ENCODE data around the gene BTBD16. TPM values are rescaled to one million over a fixed set of nuclear protein-coding genes. Genes with fewer than 3 reads are reported as not detected.

BTBD16 gene
- total and polyA plus RNA-seq, 10 of the 15 experiments (the other 5 are each of a cell fraction or from before 2014, with no cell fraction given) = 0.11 TPM; not detected in 9

DNA sequence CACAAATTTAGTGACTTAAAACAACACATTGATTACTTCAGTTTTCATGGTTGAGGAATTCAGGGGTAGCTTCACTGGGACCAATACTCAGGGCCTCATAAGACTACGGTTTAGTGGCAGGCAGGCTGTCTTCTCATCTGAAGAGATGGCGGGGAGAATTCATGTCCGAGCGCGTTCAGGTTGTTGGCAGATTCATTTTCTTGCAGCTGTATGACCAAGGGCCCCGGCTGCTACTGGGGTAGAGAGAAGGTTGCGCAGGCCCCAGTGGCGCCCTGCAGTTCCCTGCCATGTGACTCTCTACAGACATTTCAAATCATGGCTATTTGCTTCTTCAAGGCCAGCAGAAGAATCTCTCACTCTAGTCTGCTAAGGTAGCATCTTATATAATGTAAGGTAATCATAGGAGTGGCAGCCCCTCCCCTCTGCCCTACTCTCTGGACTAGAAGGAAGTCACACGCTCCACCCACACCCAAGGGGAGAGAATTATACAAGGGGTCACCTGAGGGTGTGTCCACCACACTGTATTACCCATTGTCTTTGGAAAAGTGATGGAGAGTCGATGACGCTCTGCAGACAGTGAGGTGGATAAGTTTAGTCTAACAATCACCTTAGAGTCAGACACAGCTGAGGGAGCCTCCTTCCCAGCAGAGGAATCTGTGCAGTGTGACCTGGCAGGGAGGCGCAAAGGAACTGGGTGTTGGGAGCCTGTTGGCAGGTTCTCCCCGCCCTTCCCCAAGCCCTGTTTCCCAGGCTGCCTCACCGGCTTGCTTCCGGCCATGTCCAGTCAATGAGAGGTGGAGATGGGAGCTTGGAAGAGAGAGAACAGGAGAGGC lies 67.7 kb downstream of the BTBD16 start (continued):
- no peak for TF ChIP-seq HDAC6 (IDR thresholded peaks at IDR 0.05; ENCODE audit: unreplicated experiment)
- no peak for TF ChIP-seq NR2F1 (conservative IDR thresholded peaks at IDR 0.05)
- no peak for TF ChIP-seq BMI1 (IDR thresholded peaks at IDR 0.05; ENCODE audit: borderline replicate concordance)
- TF ChIP-seq RAD21 (IDR thresholded peaks at IDR 0.05; ENCODE audit: insufficient read depth, low read depth, low read length) = no peak
- TF ChIP-seq SMARCA5 (IDR thresholded peaks at IDR 0.05) = no peak
- TF ChIP-seq, protein P1, sequence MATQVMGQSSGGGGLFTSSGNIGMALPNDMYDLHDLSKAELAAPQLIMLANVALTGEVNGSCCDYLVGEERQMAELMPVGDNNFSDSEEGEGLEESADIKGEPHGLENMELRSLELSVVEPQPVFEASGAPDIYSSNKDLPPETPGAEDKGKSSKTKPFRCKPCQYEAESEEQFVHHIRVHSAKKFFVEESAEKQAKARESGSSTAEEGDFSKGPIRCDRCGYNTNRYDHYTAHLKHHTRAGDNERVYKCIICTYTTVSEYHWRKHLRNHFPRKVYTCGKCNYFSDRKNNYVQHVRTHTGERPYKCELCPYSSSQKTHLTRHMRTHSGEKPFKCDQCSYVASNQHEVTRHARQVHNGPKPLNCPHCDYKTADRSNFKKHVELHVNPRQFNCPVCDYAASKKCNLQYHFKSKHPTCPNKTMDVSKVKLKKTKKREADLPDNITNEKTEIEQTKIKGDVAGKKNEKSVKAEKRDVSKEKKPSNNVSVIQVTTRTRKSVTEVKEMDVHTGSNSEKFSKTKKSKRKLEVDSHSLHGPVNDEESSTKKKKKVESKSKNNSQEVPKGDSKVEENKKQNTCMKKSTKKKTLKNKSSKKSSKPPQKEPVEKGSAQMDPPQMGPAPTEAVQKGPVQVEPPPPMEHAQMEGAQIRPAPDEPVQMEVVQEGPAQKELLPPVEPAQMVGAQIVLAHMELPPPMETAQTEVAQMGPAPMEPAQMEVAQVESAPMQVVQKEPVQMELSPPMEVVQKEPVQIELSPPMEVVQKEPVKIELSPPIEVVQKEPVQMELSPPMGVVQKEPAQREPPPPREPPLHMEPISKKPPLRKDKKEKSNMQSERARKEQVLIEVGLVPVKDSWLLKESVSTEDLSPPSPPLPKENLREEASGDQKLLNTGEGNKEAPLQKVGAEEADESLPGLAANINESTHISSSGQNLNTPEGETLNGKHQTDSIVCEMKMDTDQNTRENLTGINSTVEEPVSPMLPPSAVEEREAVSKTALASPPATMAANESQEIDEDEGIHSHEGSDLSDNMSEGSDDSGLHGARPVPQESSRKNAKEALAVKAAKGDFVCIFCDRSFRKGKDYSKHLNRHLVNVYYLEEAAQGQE (IDR thresholded peaks at IDR 0.05; ENCODE audit: low read depth, low read length) = no peak
- TF ChIP-seq, protein P2, sequence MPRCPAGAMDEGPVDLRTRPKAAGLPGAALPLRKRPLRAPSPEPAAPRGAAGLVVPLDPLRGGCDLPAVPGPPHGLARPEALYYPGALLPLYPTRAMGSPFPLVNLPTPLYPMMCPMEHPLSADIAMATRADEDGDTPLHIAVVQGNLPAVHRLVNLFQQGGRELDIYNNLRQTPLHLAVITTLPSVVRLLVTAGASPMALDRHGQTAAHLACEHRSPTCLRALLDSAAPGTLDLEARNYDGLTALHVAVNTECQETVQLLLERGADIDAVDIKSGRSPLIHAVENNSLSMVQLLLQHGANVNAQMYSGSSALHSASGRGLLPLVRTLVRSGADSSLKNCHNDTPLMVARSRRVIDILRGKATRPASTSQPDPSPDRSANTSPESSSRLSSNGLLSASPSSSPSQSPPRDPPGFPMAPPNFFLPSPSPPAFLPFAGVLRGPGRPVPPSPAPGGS (IDR thresholded peaks at IDR 0.05; ENCODE audit: borderline replicate concordance, insufficient read depth, low read depth, low read length, poor library complexity, severe bottlenecking) = no peak
- no peak for TF ChIP-seq RB1 (IDR thresholded peaks at IDR 0.05; ENCODE audit: borderline replicate concordance)
- TF ChIP-seq, protein P3, sequence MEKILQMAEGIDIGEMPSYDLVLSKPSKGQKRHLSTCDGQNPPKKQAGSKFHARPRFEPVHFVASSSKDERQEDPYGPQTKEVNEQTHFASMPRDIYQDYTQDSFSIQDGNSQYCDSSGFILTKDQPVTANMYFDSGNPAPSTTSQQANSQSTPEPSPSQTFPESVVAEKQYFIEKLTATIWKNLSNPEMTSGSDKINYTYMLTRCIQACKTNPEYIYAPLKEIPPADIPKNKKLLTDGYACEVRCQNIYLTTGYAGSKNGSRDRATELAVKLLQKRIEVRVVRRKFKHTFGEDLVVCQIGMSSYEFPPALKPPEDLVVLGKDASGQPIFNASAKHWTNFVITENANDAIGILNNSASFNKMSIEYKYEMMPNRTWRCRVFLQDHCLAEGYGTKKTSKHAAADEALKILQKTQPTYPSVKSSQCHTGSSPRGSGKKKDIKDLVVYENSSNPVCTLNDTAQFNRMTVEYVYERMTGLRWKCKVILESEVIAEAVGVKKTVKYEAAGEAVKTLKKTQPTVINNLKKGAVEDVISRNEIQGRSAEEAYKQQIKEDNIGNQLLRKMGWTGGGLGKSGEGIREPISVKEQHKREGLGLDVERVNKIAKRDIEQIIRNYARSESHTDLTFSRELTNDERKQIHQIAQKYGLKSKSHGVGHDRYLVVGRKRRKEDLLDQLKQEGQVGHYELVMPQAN (conservative IDR thresholded peaks at IDR 0.05) = no peak
